Ishikawa (cell line): Measurements from ENCODE around the gene ZNF879.

Experiments used
- CEBPB ChIP-seq: IDR thresholded peaks from 2 replicates; pipeline ENCODE4 v1.6.1; 2012
- EP300 ChIP-seq: IDR thresholded peaks from 2 replicates; pipeline ENCODE4 v1.6.1; 2012; ENCODE audit warnings: borderline replicate concordance
- FOXM1 ChIP-seq: IDR thresholded peaks from 2 replicates; pipeline ENCODE4 v1.6.1; 2012; ENCODE audit warnings: low read depth, borderline replicate concordance
- RAD21 ChIP-seq: IDR thresholded peaks from 2 replicates; pipeline ENCODE4 v1.6.1; 2012; ENCODE audit warnings: low read depth
- TAF1 ChIP-seq: IDR thresholded peaks from 2 replicates; pipeline ENCODE4 v1.6.1; 2012; ENCODE audit warnings: low read depth, mild to moderate bottlenecking
- TCF12 ChIP-seq: IDR thresholded peaks from 2 replicates; pipeline ENCODE4 v1.6.1; 2012; ENCODE audit warnings: low read depth
- TEAD4 ChIP-seq: IDR thresholded peaks from 2 replicates; pipeline ENCODE4 v1.6.1; 2012
- TF ChIP-seq, protein P1 (sequence below): IDR thresholded peaks from 2 replicates; pipeline ENCODE4 v1.6.1; 2012

DNA sequence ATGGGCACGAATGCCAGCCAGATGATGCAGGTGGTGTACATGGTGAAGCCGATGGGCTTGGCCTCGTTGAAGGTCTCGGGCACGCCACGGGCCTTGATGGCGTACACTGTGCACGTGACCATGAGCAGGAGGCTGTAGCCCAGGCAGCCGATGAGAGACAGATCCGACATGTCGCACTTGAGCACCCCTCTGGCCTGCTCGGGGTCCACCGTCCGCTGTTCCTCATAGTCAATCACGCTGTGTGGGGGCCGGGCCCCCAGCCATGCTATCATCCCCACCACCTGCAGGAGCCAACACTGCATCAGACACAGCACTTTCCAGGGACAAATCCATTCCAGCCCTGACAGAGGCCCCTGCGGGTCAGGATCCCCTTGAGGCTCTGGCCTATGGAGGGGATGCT is 40.7 kb upstream of the ZNF879 start:
- TF ChIP-seq, protein P1, sequence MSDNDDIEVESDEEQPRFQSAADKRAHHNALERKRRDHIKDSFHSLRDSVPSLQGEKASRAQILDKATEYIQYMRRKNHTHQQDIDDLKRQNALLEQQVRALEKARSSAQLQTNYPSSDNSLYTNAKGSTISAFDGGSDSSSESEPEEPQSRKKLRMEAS, result no peak
- TF ChIP-seq TAF1 (no peak), RAD21 (no peak), EP300 (no peak), CEBPB (no peak), TCF12 (no peak), TEAD4 (no peak), FOXM1 (no peak)
